ENCODE data around the gene ERAP2.

Gene ERAP2

GRCh38 chr5:96945144-96945897 lies 69.0 kb downstream of the ERAP2 start:
- no peak overlapping the region for H3K9ac ChIP-seq (ENCODE audit: low read depth, low read length)
- no peak overlapping the region for H3K27ac ChIP-seq (ENCODE audit: low read depth, low read length)
- H3K4me3 ChIP-seq (ENCODE audit: low read depth, low read length) = no peak overlapping the region
- H3K4me1 ChIP-seq (ENCODE audit: control insufficient read depth, insufficient read depth, low read length) = no peaks in the 10 kb centered on the region
- no peaks in the 10 kb centered on the region for H3K36me3 ChIP-seq (ENCODE audit: control insufficient read depth, insufficient read depth, low read length)
- no peaks in the 10 kb centered on the region; the same call in 1 of the 2 replicates for H3K9me3 ChIP-seq (ENCODE audit: control insufficient read depth, insufficient read depth, low read length)
- no peaks in the 10 kb centered on the region for H3K27me3 ChIP-seq (ENCODE audit: control insufficient read depth, insufficient read depth, low read length)

GRCh38 chr5:96946381-96946780 lies 70.1 kb downstream of the ERAP2 start:
- H3K4me1 ChIP-seq (ENCODE audit: control insufficient read depth, insufficient read depth, low read length) = 0 out of 2 replicates have a peak, but pooled peaks cover 5% of the 10 kb centered on the region
- H3K9ac ChIP-seq (ENCODE audit: low read depth, low read length) = no peak overlapping the region
- H3K27me3 ChIP-seq (ENCODE audit: control insufficient read depth, insufficient read depth, low read length) = no peaks in the 10 kb centered on the region
- no peak overlapping the region for H3K4me3 ChIP-seq (ENCODE audit: low read depth, low read length)
- H3K9me3 ChIP-seq (ENCODE audit: control insufficient read depth, insufficient read depth, low read length) = no peaks in the 10 kb centered on the region; the same call in 1 of the 2 replicates
- H3K36me3 ChIP-seq (ENCODE audit: control insufficient read depth, insufficient read depth, low read length) = no peaks in the 10 kb centered on the region
- no peak overlapping the region for H3K27ac ChIP-seq (ENCODE audit: low read depth, low read length)

- Histone ChIP-seq H3K9me3 (ENCODE audit: control insufficient read depth, insufficient read depth, low read length) (no peaks in the 10 kb centered on the region; the same call in 1 of the 2 replicates), H3K4me1 (ENCODE audit: control insufficient read depth, insufficient read depth, low read length) (peaks cover 5% of the 10 kb centered on the region; the same call in 1 of the 2 replicates), H3K27ac (ENCODE audit: low read depth, low read length) (no peak overlapping the region), H3K27me3 (ENCODE audit: control insufficient read depth, insufficient read depth, low read length) (no peaks in the 10 kb centered on the region), H3K4me3 (ENCODE audit: low read depth, low read length) (no peak overlapping the region), H3K36me3 (ENCODE audit: control insufficient read depth, insufficient read depth, low read length) (no peaks in the 10 kb centered on the region), H3K9ac (ENCODE audit: low read depth, low read length) (no peak overlapping the region)
Measured at GRCh38 chr5:96952118-96952750, 75.9 kb downstream of the ERAP2 start.

- Histone ChIP-seq H3K9ac (ENCODE audit: low read depth, low read length) (no peak overlapping the region), H3K36me3 (ENCODE audit: control insufficient read depth, insufficient read depth, low read length) (no peaks in the 10 kb centered on the region), H3K27ac (ENCODE audit: low read depth, low read length) (no peak overlapping the region), H3K4me1 (ENCODE audit: control insufficient read depth, insufficient read depth, low read length) (peaks cover 5% of the 10 kb centered on the region; the same call in 1 of the 2 replicates), H3K9me3 (ENCODE audit: control insufficient read depth, insufficient read depth, low read length) (no peaks in the 10 kb centered on the region; the same call in 1 of the 2 replicates), H3K4me3 (ENCODE audit: low read depth, low read length) (no peak overlapping the region), H3K27me3 (ENCODE audit: control insufficient read depth, insufficient read depth, low read length) (no peaks in the 10 kb centered on the region)
Measured at GRCh38 chr5:96952974-96953730, 76.9 kb downstream of the ERAP2 start.

DNA sequence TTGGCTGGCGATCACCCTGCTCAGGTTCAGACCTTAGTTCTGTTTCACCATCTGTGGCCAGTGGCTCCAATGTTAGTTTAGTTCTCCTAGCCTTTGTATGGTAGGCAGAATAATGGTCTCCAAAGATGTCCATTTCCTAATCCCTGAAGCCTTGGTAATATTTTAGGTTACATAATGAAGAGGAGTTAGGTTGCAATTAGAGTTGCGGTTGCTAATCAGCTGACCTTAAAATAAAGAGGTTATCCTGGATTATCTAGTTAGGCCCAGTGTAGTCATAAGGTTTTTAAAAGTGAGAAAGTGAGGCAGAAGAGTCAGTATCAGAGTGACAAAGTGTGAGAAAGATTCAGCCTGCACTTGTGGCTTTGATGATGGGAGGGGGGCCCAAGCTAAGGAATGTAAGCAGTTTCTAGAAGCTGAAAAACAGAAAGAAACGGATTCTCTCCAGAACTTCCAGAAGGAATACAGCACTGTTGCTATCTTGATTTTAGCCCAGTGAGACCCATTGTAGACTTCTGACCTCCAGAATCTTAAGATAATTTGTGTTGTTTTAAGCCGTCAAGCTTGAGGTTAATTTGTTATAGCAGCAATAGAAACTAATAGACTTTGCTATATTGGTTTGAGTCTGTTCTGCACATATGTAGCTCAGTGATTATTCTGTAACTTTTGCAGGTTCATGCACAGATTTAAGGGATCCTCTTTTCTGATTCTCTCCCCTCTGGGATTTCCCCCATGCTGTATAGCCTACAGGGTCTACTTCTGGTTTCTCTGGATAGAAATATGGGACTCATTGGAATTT lies 81.2 kb downstream of the ERAP2 start:
- H3K9me3 ChIP-seq (ENCODE audit: control insufficient read depth, insufficient read depth, low read length) = no peaks in the 10 kb centered on the region
- no peak overlapping the region for H3K9ac ChIP-seq (ENCODE audit: low read depth, low read length)
- H3K4me1 ChIP-seq (ENCODE audit: control insufficient read depth, insufficient read depth, low read length) = no peaks in the 10 kb centered on the region
- no peaks in the 10 kb centered on the region for H3K27me3 ChIP-seq (ENCODE audit: control insufficient read depth, insufficient read depth, low read length)
- H3K4me3 ChIP-seq (ENCODE audit: low read depth, low read length) = no peak overlapping the region
- H3K36me3 ChIP-seq (ENCODE audit: control insufficient read depth, insufficient read depth, low read length) = no peaks in the 10 kb centered on the region
- H3K27ac ChIP-seq (ENCODE audit: low read depth, low read length) = no peak overlapping the region

GRCh38 chr5:96958977-96959376 lies 82.7 kb downstream of the ERAP2 start:
- H3K4me1 ChIP-seq (ENCODE audit: control insufficient read depth, insufficient read depth, low read length) = no peaks in the 10 kb centered on the region
- no peaks in the 10 kb centered on the region for H3K36me3 ChIP-seq (ENCODE audit: control insufficient read depth, insufficient read depth, low read length)
- H3K4me3 ChIP-seq (ENCODE audit: low read depth, low read length) = no peak overlapping the region
- no peaks in the 10 kb centered on the region for H3K9me3 ChIP-seq (ENCODE audit: control insufficient read depth, insufficient read depth, low read length)
- H3K27me3 ChIP-seq (ENCODE audit: control insufficient read depth, insufficient read depth, low read length) = no peaks in the 10 kb centered on the region
- H3K27ac ChIP-seq (ENCODE audit: low read depth, low read length) = no peak overlapping the region
- no peak overlapping the region for H3K9ac ChIP-seq (ENCODE audit: low read depth, low read length)

- H3K4me3 ChIP-seq (ENCODE audit: low read depth, low read length) = no peak overlapping the region
- no peaks in the 10 kb centered on the region for H3K36me3 ChIP-seq (ENCODE audit: control insufficient read depth, insufficient read depth, low read length)
- peaks cover 4% of the 10 kb centered on the region; the same call in 1 of the 2 replicates for H3K4me1 ChIP-seq (ENCODE audit: control insufficient read depth, insufficient read depth, low read length)
- no peak overlapping the region for H3K27ac ChIP-seq (ENCODE audit: low read depth, low read length)
- H3K9ac ChIP-seq (ENCODE audit: low read depth, low read length) = no peak overlapping the region
- no peaks in the 10 kb centered on the region for H3K9me3 ChIP-seq (ENCODE audit: control insufficient read depth, insufficient read depth, low read length)
- H3K27me3 ChIP-seq (ENCODE audit: control insufficient read depth, insufficient read depth, low read length) = no peaks in the 10 kb centered on the region
Measured at GRCh38 chr5:96961053-96961452, 84.8 kb downstream of the ERAP2 start.

- peaks cover 4% of the 10 kb centered on the region; the same call in 1 of the 2 replicates for H3K4me1 ChIP-seq (ENCODE audit: control insufficient read depth, insufficient read depth, low read length)
- H3K9ac ChIP-seq (ENCODE audit: low read depth, low read length) = no peak overlapping the region
- no peaks in the 10 kb centered on the region for H3K36me3 ChIP-seq (ENCODE audit: control insufficient read depth, insufficient read depth, low read length)
- H3K9me3 ChIP-seq (ENCODE audit: control insufficient read depth, insufficient read depth, low read length) = no peaks in the 10 kb centered on the region
- H3K4me3 ChIP-seq (ENCODE audit: low read depth, low read length) = no peak overlapping the region
- H3K27ac ChIP-seq (ENCODE audit: low read depth, low read length) = no peak overlapping the region
- no peaks in the 10 kb centered on the region for H3K27me3 ChIP-seq (ENCODE audit: control insufficient read depth, insufficient read depth, low read length)
Measured at GRCh38 chr5:96962540-96962991, 86.3 kb downstream of the ERAP2 start.

DNA sequence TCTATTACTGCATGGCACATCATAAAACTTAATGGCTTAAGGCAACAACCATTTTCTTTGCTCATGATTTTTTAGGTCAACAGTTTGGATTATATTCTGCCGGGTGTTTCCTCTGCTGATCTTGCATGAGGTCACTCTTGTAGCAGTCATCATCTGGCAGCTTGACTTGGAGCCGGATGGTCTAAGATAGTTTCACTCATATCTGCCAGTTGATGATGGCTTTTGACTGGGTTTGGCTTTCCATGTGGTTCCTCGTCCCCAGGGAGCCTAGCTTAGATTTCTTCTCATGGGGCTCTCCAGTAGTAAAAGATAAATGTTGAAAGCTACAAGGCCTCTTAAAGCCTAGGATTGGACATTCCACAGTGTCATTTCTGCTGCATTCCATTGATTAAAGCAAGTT lies 87.0 kb downstream of the ERAP2 start:
- Histone ChIP-seq H3K9ac (ENCODE audit: low read depth, low read length) (no peak overlapping the region), H3K27ac (ENCODE audit: low read depth, low read length) (no peak overlapping the region), H3K9me3 (ENCODE audit: control insufficient read depth, insufficient read depth, low read length) (no peaks in the 10 kb centered on the region)

DNA sequence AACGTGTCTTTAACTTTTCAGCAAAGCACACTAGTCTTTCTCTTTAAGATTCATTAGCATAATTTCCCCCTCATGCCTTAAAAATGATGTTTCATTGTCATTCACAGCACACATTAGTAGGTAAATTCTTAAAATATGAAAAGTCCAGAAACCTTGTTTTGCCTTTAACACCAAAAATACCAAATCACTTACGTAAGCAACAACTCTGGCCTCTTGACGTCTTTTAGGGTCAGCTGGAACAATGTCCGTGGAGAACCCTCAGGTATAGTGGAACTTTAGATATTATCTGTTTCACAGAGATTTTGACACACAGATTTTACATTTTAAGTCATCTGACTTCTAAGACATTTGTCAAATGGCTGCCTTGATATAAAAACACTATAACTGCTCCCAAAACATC lies 90.5 kb downstream of the ERAP2 start:
- no peak overlapping the region for H3K27ac ChIP-seq (ENCODE audit: low read depth, low read length)
- no peak overlapping the region for H3K4me3 ChIP-seq (ENCODE audit: low read depth, low read length)
- no peaks in the 10 kb centered on the region for H3K9me3 ChIP-seq (ENCODE audit: control insufficient read depth, insufficient read depth, low read length)
- H3K36me3 ChIP-seq (ENCODE audit: control insufficient read depth, insufficient read depth, low read length) = no peaks in the 10 kb centered on the region
- peaks cover 4% of the 10 kb centered on the region; the same call in 1 of the 2 replicates for H3K4me1 ChIP-seq (ENCODE audit: control insufficient read depth, insufficient read depth, low read length)
- no peaks in the 10 kb centered on the region for H3K27me3 ChIP-seq (ENCODE audit: control insufficient read depth, insufficient read depth, low read length)
- no peak overlapping the region for H3K9ac ChIP-seq (ENCODE audit: low read depth, low read length)

More for the DNA sequence above, 87.0 kb downstream of the ERAP2 start:
- Histone ChIP-seq H3K36me3 (ENCODE audit: control insufficient read depth, insufficient read depth, low read length) (no peaks in the 10 kb centered on the region), H3K4me3 (ENCODE audit: low read depth, low read length) (no peak overlapping the region), H3K4me1 (ENCODE audit: control insufficient read depth, insufficient read depth, low read length) (peaks cover 4% of the 10 kb centered on the region; the same call in 1 of the 2 replicates), H3K27me3 (ENCODE audit: control insufficient read depth, insufficient read depth, low read length) (no peaks in the 10 kb centered on the region)

All from HUES48 (cell line).